NT2/D1 (cell line): ENCODE data around the gene RELT.

Experiments used
- YY1 ChIP-seq: IDR thresholded peaks from 2 replicates; pipeline ENCODE4 v1.6.1; 2011; ENCODE audit not compliant: insufficient read length, insufficient read depth
- ZNF274 ChIP-seq: IDR thresholded peaks from 2 replicates; pipeline ENCODE4 v1.6.1; 2011; ENCODE audit warnings: mild to moderate bottlenecking, low read depth, low read length

- TF ChIP-seq YY1 = no peak
- no peak for TF ChIP-seq ZNF274
These were observed 41.6 kb upstream of the RELT start for GRCh38 chr11:73334384-73335203.
